CD4-positive, alpha-beta T cell treated with Interferon gamma for 1 hour (primary cell): ENCODE results near the gene KCNV2.

Experiments
- DNase-seq: peaks from one replicate; pipeline ENCODE4 v3.0.0-alpha.2; 2020

Gene KCNV2

DNA sequence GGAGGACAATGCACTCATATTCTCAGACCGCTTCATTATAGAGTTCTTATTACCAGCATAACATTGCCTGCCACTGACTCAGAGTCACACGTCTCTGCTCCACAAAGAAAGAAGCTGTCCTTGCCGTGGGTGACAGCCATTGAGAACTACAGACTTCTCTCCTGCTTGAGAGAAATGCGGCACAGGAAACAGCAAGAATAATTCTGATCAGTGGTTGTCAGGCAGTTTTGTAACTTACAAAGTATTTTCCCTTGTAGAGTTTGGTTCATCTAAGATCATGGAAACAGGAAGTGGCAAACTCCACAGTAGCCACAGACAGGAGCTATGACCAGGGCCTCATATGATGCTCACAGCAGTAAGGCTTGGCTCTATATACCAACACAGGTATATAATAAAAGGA is 47.0 kb downstream of the KCNV2 start:
- DNase-seq: no peak

DNA sequence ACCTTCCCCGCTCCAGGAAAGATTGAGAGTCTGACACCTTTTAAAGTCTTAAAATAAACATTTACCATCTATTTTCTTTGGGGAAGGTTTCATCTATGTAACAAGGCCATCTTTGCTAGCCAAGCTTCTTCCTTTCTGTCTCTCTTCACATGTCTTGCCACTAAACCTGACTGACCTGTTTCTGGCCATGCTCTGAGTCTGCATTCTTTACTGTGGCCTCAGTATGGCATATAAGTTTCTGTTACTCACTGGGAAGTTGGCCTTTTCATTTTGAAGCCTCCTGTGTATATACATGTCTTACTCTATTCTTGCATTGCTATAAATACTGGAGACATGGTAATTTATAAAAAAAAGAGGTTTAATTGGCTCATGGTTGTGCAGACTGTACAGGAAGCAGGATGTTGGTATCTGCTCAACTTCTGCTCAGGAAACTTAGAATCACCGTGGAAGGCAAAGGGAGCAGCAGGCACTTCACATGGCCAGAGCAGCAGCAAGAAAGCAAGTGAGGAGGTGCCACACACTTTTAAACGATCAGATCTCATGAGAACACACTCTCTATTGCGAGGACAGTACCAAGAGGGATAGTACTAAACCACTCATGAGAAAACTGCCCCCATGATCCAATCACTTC is 48.1 kb downstream of the KCNV2 start:
- DNase-seq: no peak

DNA sequence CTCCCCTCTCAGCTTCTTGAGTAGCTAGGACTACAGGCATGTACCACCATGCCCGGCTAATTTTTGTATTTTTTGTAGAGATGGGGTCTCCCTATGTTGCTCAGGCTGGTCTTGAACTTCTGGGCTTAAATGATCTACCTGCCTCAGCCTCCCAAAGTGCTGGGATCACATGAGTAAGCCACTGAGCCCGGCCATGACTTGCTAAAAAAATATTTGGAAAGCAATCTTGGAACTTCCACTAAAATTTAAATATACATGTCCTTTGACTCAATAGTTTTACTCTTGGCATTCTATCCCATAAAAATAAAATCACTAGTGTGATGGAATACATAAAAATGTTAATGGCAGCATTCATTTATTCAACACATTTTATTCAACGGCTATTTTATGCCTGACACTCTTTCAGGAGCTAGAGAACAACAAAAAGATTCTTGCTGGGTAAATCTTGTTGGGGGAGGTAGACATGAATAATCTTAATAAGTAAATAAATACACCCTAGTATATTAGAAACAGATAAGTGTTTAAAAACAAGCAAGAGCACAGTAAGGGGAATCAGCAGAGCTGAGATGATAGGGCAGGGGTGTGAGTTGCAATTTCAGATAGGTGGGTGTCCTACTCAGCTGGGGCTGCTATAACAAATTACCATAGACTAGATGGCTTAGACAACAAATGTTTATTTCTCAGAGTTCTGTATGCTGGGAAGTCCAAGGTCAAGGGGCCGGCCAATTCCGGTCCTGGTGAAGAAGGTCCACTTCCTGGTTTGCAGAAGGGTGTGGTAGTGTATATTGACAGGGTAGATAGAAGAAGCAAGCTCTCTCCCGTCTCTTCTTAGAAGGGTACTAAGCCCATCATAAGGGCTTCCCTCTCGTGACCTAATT is 50.7 kb downstream of the KCNV2 start:
- no peak for DNase-seq

DNA sequence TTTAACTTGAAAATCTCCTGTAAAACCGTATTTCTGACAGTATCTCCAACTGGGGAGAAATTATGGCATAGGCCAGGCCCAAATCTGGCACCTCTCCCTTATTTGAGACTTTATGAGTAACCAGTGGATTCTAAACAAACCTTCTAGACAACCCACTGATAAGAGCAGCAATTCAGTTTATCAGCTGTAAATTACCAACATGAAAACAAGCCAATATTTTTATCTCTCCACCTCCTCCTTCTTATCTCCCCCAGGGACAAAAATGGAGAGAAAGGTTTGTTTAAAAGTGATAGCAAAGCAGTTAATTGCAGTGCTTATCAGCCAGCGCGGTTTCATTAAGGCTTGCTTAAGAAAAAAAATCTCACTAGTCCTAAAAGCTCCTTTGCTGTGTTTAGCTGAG is 53.8 kb downstream of the KCNV2 start:
- no peak for DNase-seq

DNA sequence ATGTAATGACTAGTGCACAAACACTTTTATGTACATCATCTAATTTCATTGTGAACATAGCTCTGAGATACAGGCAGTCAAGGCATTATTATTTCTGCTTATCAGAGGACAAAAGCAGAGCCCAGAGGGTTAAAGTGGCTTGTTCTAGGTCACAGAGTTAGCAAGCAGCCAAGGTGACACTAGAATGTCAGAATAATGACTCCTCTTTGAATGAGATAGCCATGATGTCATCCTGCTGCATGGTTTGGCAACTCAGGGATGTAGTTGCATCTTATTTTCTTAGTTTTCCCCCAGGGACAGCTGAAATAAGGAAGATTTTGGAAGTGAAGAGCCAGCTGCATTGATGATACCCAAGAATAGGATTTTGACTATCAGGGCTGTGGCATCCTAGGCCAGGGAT is 54.4 kb downstream of the KCNV2 start:
- no peak for DNase-seq

DNA sequence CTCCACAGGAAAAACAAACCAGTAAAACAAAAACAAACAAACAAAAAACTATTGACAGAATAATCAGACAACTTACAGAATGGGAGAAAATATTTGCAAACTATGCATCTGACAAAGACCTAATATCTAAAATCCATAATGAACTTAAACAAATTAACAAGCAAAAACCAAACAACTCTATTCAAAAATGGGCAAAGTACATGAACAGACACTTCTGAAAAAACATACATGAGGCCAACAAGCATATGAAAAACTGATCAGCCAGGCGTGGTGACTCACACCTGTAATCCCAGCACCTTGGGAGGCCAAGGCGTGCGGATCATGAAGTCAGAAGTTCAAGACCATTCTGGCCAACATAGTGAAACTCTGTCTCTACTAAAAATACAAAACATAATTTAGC is 60.1 kb downstream of the KCNV2 start:
- no peak for DNase-seq

DNA sequence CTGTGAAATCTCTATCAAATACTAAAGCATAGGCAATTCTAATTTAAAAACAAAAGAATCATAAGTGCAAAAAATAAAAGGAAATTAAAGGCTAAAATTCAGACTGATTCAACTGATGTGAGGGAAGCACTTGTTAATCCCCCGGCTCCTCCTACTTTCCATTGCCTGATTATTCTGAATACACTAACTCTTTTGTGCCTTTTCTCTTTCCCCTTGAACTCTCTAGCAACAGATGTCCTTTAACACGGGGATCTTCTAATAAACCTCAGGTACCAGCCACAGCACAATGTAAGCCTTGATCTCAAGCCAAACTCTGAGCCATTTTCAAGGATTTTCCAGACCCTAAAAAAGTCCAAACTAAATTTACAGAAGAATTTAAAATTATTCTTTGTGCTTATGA is 61.5 kb downstream of the KCNV2 start:
- DNase-seq: no peak
